HepG2 (cell line): ENCODE measurements around the gene SDK2. TPM values are rescaled to one million over a fixed set of nuclear protein-coding genes. Genes with fewer than 3 reads are reported as not detected.

Source experiments
- ATAC-seq: fragments of 200-7000 bp; cut with Tn5 transposase; 3 replicates; pipeline ENCODE4 v1.9.1; 2020; ENCODE audit warnings: mild to moderate bottlenecking, moderate library complexity
- BruUV-seq: library from RNA; stranded (reverse); fragments of 400-500 nt; replicated peaks from 2 replicates; lab custom pipeline; 2021; lab: Mats Ljungman, UMichigan
- CTCF ChIA-PET: fragments of 300-600 bp; formaldehyde crosslinking; extraction: SDS; loops from one replicate; lab custom pipeline; 2021; ENCODE audit warnings: low total read pairs, inconsistent platforms, low intra/inter-chr PET ratio; lab: Yijun Ruan, JAX
- POLR2A ChIA-PET: fragments of 350-600 bp; sonication (Branson Sonifier 250); formaldehyde crosslinking; loops from one replicate; lab custom pipeline; 2020; ENCODE audit warnings: antibody characterized with exemption, inconsistent platforms; lab: Yijun Ruan, JAX
- DNase-seq: peaks from one replicate; pipeline ENCODE4 v3.0.0-alpha.2; 2015; ENCODE audit warnings: low spot score
- FAIRE-seq: peaks from 3 replicates; lab custom pipeline; 2011; peaks lifted over from hg19 to GRCh38; lab: Jason Lieb, UNC
- H2AFZ ChIP-seq: one replicate; pipeline ENCODE4 v1.6.1; 2011; ENCODE audit warnings: low read length, inconsistent platforms
- H3K27ac ChIP-seq: fragments of 300-600 bp; 3 replicates; pipeline ENCODE4 v1.8.0; 2011; ENCODE audit warnings: mixed run types, mild to moderate bottlenecking, mixed read lengths, low read length, inconsistent platforms; ENCODE audit not compliant: insufficient read depth; ENCODE audit errors: extremely low read length
- H3K27me3 ChIP-seq, 2 experiments: fragments of 200-600 bp in 1 of 2; 2 replicates in 1 of 2; 3 replicates in 1 of 2; pipeline versions ENCODE4 v1.6.0 to v1.8.0; 2011; ENCODE audit warnings: low read length in 2 of 2, mild to moderate bottlenecking in 2 of 2, moderate library complexity in 2 of 2, inconsistent platforms in 1 of 2; ENCODE audit not compliant: insufficient read depth in 2 of 2, control insufficient read depth in 1 of 2
- H3K36me3 ChIP-seq, 2 experiments: fragments of 200-600 bp in 1 of 2; replicated peaks in 1 of 2; 2 replicates in 1 of 2; 3 replicates in 1 of 2; pipeline versions ENCODE4 v1.5.1 to v1.8.0; 2011; ENCODE audit warnings: low read length in 2 of 2, inconsistent platforms in 1 of 2; ENCODE audit not compliant: insufficient read depth in 2 of 2, control insufficient read depth in 1 of 2
- H3K4me1 ChIP-seq: 2 replicates; pipeline ENCODE4 v1.5.1; 2012; ENCODE audit warnings: low read length, inconsistent platforms; ENCODE audit not compliant: insufficient read depth
- H3K4me2 ChIP-seq: 2 replicates; pipeline ENCODE4 v1.6.0; 2011; ENCODE audit warnings: low read depth, low read length, inconsistent platforms
- H3K4me3 ChIP-seq, 3 experiments: fragments of 200-600 bp in 1 of 3; sonication (generic), shearing (Covaris generic) in 1 of 3; replicated peaks in 1 of 3; 2 replicates each; pipeline ENCODE4 v1.5.1; 2011 to 2016; ENCODE audit warnings: low read length in 3 of 3, inconsistent platforms in 2 of 3, low read depth in 2 of 3, mild to moderate bottlenecking in 2 of 3, control low read depth in 1 of 3, mixed read lengths in 1 of 3; ENCODE audit not compliant: insufficient read depth in 1 of 3
- H3K79me2 ChIP-seq: one replicate; pipeline ENCODE4 v1.6.1; 2011; ENCODE audit warnings: low read length, inconsistent platforms; ENCODE audit not compliant: insufficient read depth
- H3K9ac ChIP-seq: 2 replicates; pipeline ENCODE4 v1.6.0; 2011; ENCODE audit warnings: mild to moderate bottlenecking, low read depth, low read length, inconsistent platforms; ENCODE audit not compliant: insufficient read depth
- H3K9me3 ChIP-seq: 2 replicates; pipeline ENCODE4 v1.5.1; 2012; ENCODE audit warnings: mild to moderate bottlenecking, low read length
- H4K20me1 ChIP-seq: 2 replicates; pipeline ENCODE4 v1.6.0; 2011; ENCODE audit warnings: inconsistent platforms, mild to moderate bottlenecking, low read length, moderate library complexity; ENCODE audit not compliant: insufficient read depth
- CREB3 ChIP-seq: sonication (generic); formaldehyde crosslinking; IDR thresholded peaks from 2 replicates; pipeline ENCODE4 v1.5.0; 2020; ENCODE audit warnings: missing genetic modification reagents
- MTA1 ChIP-seq: sonication (generic); formaldehyde crosslinking; IDR thresholded peaks from 2 replicates; pipeline ENCODE4 v1.4.0; 2020; ENCODE audit warnings: missing genetic modification reagents, mild to moderate bottlenecking, borderline replicate concordance
- NPAS2 ChIP-seq: sonication (generic); formaldehyde crosslinking; IDR thresholded peaks from 2 replicates; pipeline ENCODE4 v1.8.0; 2022; ENCODE audit warnings: mild to moderate bottlenecking, missing genetic modification reagents, borderline replicate concordance
- PBX2 ChIP-seq: IDR thresholded peaks from 2 replicates; pipeline ENCODE4 v1.6.1; 2016; ENCODE audit warnings: control low read depth
- ZNF138 ChIP-seq: sonication (generic); formaldehyde crosslinking; IDR thresholded peaks from 2 replicates; pipeline ENCODE4 v1.5.0; 2020; ENCODE audit warnings: mild to moderate bottlenecking, low read depth, missing genetic modification reagents
- ZNF350 ChIP-seq: sonication (generic); formaldehyde crosslinking; IDR thresholded peaks from 2 replicates; pipeline ENCODE4 v1.4.0; 2020; ENCODE audit warnings: mild to moderate bottlenecking, low read depth, missing genetic modification reagents, borderline replicate concordance
- WGBS: methylation state at CpG from one replicate; pipeline ENCODE4 v1.1.6; 2017; ENCODE audit warnings: low lambda C conversion rate; 5-methylcytosine and 5-hydroxymethylcytosine counted together
- in situ Hi-C: cut with HindIII; loops from 2 replicates; pipeline ENCODE4 v1.10.0; 2017; ENCODE audit warnings: low pct_unique_long_range_greater_than_20kb; ENCODE audit not compliant: extremely low pct_ligation_motif_present
- intact Hi-C: fragments of 100-400 bp; cut with micrococcal nuclease; formaldehyde crosslinking; loops from one replicate; pipeline ENCODE4 v1.10.0; 2022; ENCODE audit not compliant: unreplicated experiment
- polyA plus RNA-seq, 8 experiments: library from polyadenylated mRNA; depleted of rRNA in 3 of 8; stranded (reverse) in 7 of 8; unstranded in 1 of 8; fragments of >200 nt; fragmentation: Illumina TruSeq in 4 of 8; extraction: Trizol in 4 of 8; gene quantifications; 2 replicates each; pipeline versions ENCODE4 v1.2.1 to v1.2.3, GENCODE V29; 2011 to 2016; ENCODE audit warnings: low read depth in 4 of 8, missing spikeins in 1 of 8, mixed read lengths in 1 of 8; ENCODE audit not compliant: insufficient read depth in 1 of 8
- total RNA-seq, 5 experiments: library from RNA; depleted of rRNA; stranded (reverse); fragments of >200 nt; fragmentation: Illumina TruSeq; extraction: Trizol; gene quantifications; 2 replicates each; pipeline ENCODE4 v1.2.3, GENCODE V29; 2016; ENCODE audit warnings: low read depth in 1 of 5

The SDK2 gene
- total and polyA plus RNA-seq, 2 of the 13 experiments (the other 11 are each of a cell fraction or from before 2014, with no cell fraction given): not detected

GRCh38 chr17:73337330-73337710 lies 306.9 kb downstream of the SDK2 start:
- no peak overlapping the region for H3K27ac ChIP-seq
- ATAC-seq (peak; percentile 8; the same call in 1 of the 3 replicates), FAIRE-seq (no peak), DNase-seq (no peak)
- H3K9ac ChIP-seq: no peak overlapping the region
- no TSS peak for BruUV-seq
- peaks cover 12 to 63% of the 10 kb centered on the region in 2 experiments; a peak in 4 of 5 replicates for H3K27me3 ChIP-seq
- H3K4me2 ChIP-seq: no peak overlapping the region
- in situ Hi-C loops (no loop called here), intact Hi-C loops (no loop called here)
- no peaks in the 10 kb centered on the region for H3K36me3 ChIP-seq
- H2AFZ ChIP-seq: no peak overlapping the region
- H3K9me3 ChIP-seq: no peaks in the 10 kb centered on the region
- H3K79me2 ChIP-seq: no peaks in the 10 kb centered on the region
- TF ChIP-seq ZNF350 (0 out of 2 replicates have a peak, but pooled peaks have one; percentile 23), MTA1 (no peak), NPAS2 (CRISPR knock-in tag) (no peak), CREB3 (CRISPR knock-in tag) (no peak)
- WGBS: 28% methylated on average over 4 of the region's 4 CpGs
- H3K4me3 ChIP-seq: no peak overlapping the region
- POLR2A ChIA-PET: no interaction called here
- CTCF ChIA-PET: no interaction called here
- H4K20me1 ChIP-seq: no peaks in the 10 kb centered on the region
- peaks cover 31% of the 10 kb centered on the region for H3K4me1 ChIP-seq

- ChIA-PET CTCF (no interaction called here), POLR2A (no interaction called here)
- FAIRE-seq (peak; percentile 26), ATAC-seq (peak; percentile 66), DNase-seq (no peak)
- 37% methylated on average over 11 of the region's 13 CpGs for WGBS
- H3K4me1 ChIP-seq: peaks cover 25% of the 10 kb centered on the region
- no peak overlapping the region for H3K9ac ChIP-seq
- H3K79me2 ChIP-seq: no peaks in the 10 kb centered on the region
- H2AFZ ChIP-seq: no peak overlapping the region
- in situ Hi-C loops: no loop called here
- H4K20me1 ChIP-seq: no peaks in the 10 kb centered on the region
- no peak overlapping the region for H3K4me2 ChIP-seq
- no peaks in the 10 kb centered on the region for H3K9me3 ChIP-seq
- no peak overlapping the region for H3K27ac ChIP-seq
- intact Hi-C loops: no loop called here
- no peaks in the 10 kb centered on the region for H3K36me3 ChIP-seq
- H3K4me3 ChIP-seq: no peak overlapping the region
- TF ChIP-seq ZNF138 (CRISPR knock-in tag) (0 out of 2 replicates have a peak, but pooled peaks have one; percentile 34), PBX2 (CRISPR knock-in tag) (no peak)
- no TSS peak for BruUV-seq
- H3K27me3 ChIP-seq: peaks cover 8 to 57% of the 10 kb centered on the region in 2 experiments; a peak in 4 of 5 replicates
Measured at GRCh38 chr17:73336408-73337329, 307.6 kb downstream of the SDK2 start.
